WTC11 (cell line): ENCODE data around the gene IQGAP2. TPM values are rescaled to one million over a fixed set of nuclear protein-coding genes. Genes with fewer than 3 reads are reported as not detected.
A peak's percentile ranks its signal among the peaks of the same experiment; 100 is the strongest.

ENCODE experiments used
- ATAC-seq: fragments of 200-7000 bp; cut with Tn5 transposase; 2 replicates; pipeline ENCODE4 v1.10.0; 2021; ENCODE audit warnings: mild to moderate bottlenecking, moderate library complexity
- CTCF ChIA-PET: fragments of 300-600 bp; sonication (Branson Sonifier 250); formaldehyde crosslinking; loops from one replicate; lab custom pipeline; 2021; ENCODE audit warnings: antibody characterized with exemption; lab: Charles Lee
- POLR2A ChIA-PET: fragments of 350-600 bp; sonication (Branson Sonifier 250); formaldehyde crosslinking; loops from one replicate; lab custom pipeline; 2021; ENCODE audit warnings: antibody characterized with exemption; lab: Charles Lee
- DNase-seq: peaks from one replicate; pipeline ENCODE4 v3.0.0; 2021; ENCODE audit warnings: low spot score
- H3K27ac Mint-ChIP-seq: 2 replicates; pipeline ENCODE4 v1.8.0; 2021; ENCODE audit warnings: mixed read lengths
- H3K27me3 Mint-ChIP-seq: 2 replicates; pipeline ENCODE4 v1.8.0; 2021; ENCODE audit warnings: low read depth, mild to moderate bottlenecking, moderate library complexity, mixed read lengths
- H3K36me3 Mint-ChIP-seq: 2 replicates; pipeline ENCODE4 v1.8.0; 2021; ENCODE audit warnings: mixed read lengths
- H3K4me1 Mint-ChIP-seq: 2 replicates; pipeline ENCODE4 v1.8.0; 2022; ENCODE audit warnings: mixed read lengths
- H3K4me3 Mint-ChIP-seq: 2 replicates; pipeline ENCODE4 v1.8.0; 2021; ENCODE audit warnings: mild to moderate bottlenecking, moderate library complexity, mixed read lengths
- H3K9me3 Mint-ChIP-seq: 2 replicates; pipeline ENCODE4 v1.8.0; 2021; ENCODE audit warnings: mixed read lengths
- ARID4B ChIP-seq: sonication (generic); formaldehyde crosslinking; IDR thresholded peaks from 2 replicates; pipeline ENCODE4 v1.8.0; 2023; ENCODE audit warnings: missing genetic modification reagents, mild to moderate bottlenecking, borderline replicate concordance
- CBFB ChIP-seq: sonication (generic); formaldehyde crosslinking; IDR thresholded peaks from 2 replicates; pipeline ENCODE4 v1.8.1; 2022; ENCODE audit warnings: mild to moderate bottlenecking, low read depth, missing genetic modification reagents
- CREB1 ChIP-seq: sonication (generic); formaldehyde crosslinking; IDR thresholded peaks from 2 replicates; pipeline ENCODE4 v1.8.0; 2023; ENCODE audit warnings: mild to moderate bottlenecking, missing genetic modification reagents
- ESRRA ChIP-seq: sonication (generic); formaldehyde crosslinking; IDR thresholded peaks from 2 replicates; pipeline ENCODE4 v1.8.1; 2022; ENCODE audit warnings: mild to moderate bottlenecking, missing genetic modification reagents, borderline replicate concordance
- FOXP1 ChIP-seq: sonication (generic); formaldehyde crosslinking; IDR thresholded peaks from 2 replicates; pipeline ENCODE4 v1.8.0; 2022; ENCODE audit warnings: missing genetic modification reagents, mild to moderate bottlenecking, moderate library complexity, borderline replicate concordance
- IRF2 ChIP-seq: sonication (generic); formaldehyde crosslinking; IDR thresholded peaks from 2 replicates; pipeline ENCODE4 v1.8.0; 2022; ENCODE audit warnings: low read depth, missing genetic modification reagents, borderline replicate concordance
- MAX ChIP-seq: sonication (generic); formaldehyde crosslinking; IDR thresholded peaks from 2 replicates; pipeline ENCODE4 v1.8.0; 2022; ENCODE audit warnings: mild to moderate bottlenecking, missing genetic modification reagents
- PRDM15 ChIP-seq: sonication (generic); formaldehyde crosslinking; IDR thresholded peaks from 2 replicates; pipeline ENCODE4 v1.8.0; 2022; ENCODE audit warnings: missing genetic modification reagents
- SOX15 ChIP-seq: fragments of 250-450 bp; sonication (Bioruptor Pico); IDR thresholded peaks from 2 replicates; pipeline ENCODE4 v1.9.0; 2021; ENCODE audit warnings: mild to moderate bottlenecking
- TEAD1 ChIP-seq: sonication (generic); formaldehyde crosslinking; IDR thresholded peaks from 2 replicates; pipeline ENCODE4 v1.8.0; 2022; ENCODE audit warnings: mild to moderate bottlenecking, missing genetic modification reagents
- ZNF121 ChIP-seq: sonication (generic); formaldehyde crosslinking; IDR thresholded peaks from 2 replicates; pipeline ENCODE4 v1.8.0; 2023; ENCODE audit warnings: missing genetic modification reagents
- ZNF219 ChIP-seq: sonication (generic); formaldehyde crosslinking; IDR thresholded peaks from 2 replicates; pipeline ENCODE4 v1.8.0; 2023; ENCODE audit warnings: missing genetic modification reagents, mild to moderate bottlenecking, borderline replicate concordance
- ZNF396 ChIP-seq: fragments of 250-450 bp; sonication (Bioruptor Pico); IDR thresholded peaks from 2 replicates; pipeline ENCODE4 v1.8.0; 2021; ENCODE audit warnings: mild to moderate bottlenecking, moderate library complexity, borderline replicate concordance
- ZNF416 ChIP-seq: fragments of 250-450 bp; sonication (Bioruptor Pico); IDR thresholded peaks from 2 replicates; pipeline ENCODE4 v1.9.0; 2021; ENCODE audit warnings: mild to moderate bottlenecking, inconsistent platforms
- total RNA-seq: library from RNA; stranded (reverse); gene quantifications from 3 replicates; pipeline ENCODE4 v1.2.3, GENCODE V29; 2021

Gene IQGAP2
- total RNA-seq, 1 experiment from 2014 or later: 70.6 TPM

GRCh38 chr5:76526950-76527583 is 124.0 kb downstream of the IQGAP2 start:
- POLR2A ChIA-PET: no interaction called here
- CTCF ChIA-PET: interaction anchor here (1.3 kb wide), 1 partner anchor 123 kb away, joined by 4 read pairs; no protein-coding TSS in a partner anchor
- Mint-ChIP-seq H3K27me3 (no peaks in the 10 kb centered on the region; the same call in 1 of the 2 replicates), H3K4me3 (no peak overlapping the region), H3K4me1 (peaks cover 77% of the 10 kb centered on the region), H3K36me3 (peaks cover 4% of the 10 kb centered on the region), H3K9me3 (peaks cover 5% of the 10 kb centered on the region), H3K27ac (peak overlapping the region; percentile 69)
- DNase-seq (no peak), ATAC-seq (no peak)
- TF ChIP-seq MAX (CRISPR knock-in tag): no peak
- TF ChIP-seq ZNF416: no peak
- TF ChIP-seq PRDM15 (CRISPR knock-in tag): no peak
- no peak for TF ChIP-seq ZNF396 (CRISPR knock-in tag)
- TF ChIP-seq, all 79 proteins: peak for 0

GRCh38 chr5:76527685-76528161 is 124.6 kb downstream of the IQGAP2 start:
- no peak for DNase-seq
- peaks cover 5% of the 10 kb centered on the region for H3K9me3 Mint-ChIP-seq
- no peak overlapping the region; the same call in 1 of the 2 replicates for H3K27ac Mint-ChIP-seq
- TF ChIP-seq TEAD1 (CRISPR knock-in tag) (no peak), ZNF121 (CRISPR knock-in tag) (no peak), ZNF219 (CRISPR knock-in tag) (no peak), CREB1 (CRISPR knock-in tag) (no peak), SOX15 (CRISPR knock-in tag) (no peak), FOXP1 (CRISPR knock-in tag) (no peak), CBFB (CRISPR knock-in tag) (no peak), ESRRA (CRISPR knock-in tag) (no peak), ARID4B (CRISPR knock-in tag) (no peak), IRF2 (no peak)
- ATAC-seq: no peak
- peaks cover 4% of the 10 kb centered on the region for H3K36me3 Mint-ChIP-seq
- H3K27me3 Mint-ChIP-seq: no peaks in the 10 kb centered on the region
- ChIA-PET POLR2A (no interaction called here), CTCF (interaction anchor here (1.3 kb wide), 1 partner anchor 124 kb away, joined by 4 read pairs; no protein-coding TSS in a partner anchor)
- no peak overlapping the region for H3K4me3 Mint-ChIP-seq
- H3K4me1 Mint-ChIP-seq: peaks cover 74% of the 10 kb centered on the region
